ENCODE results near the gene MYBPHL. TPM values are rescaled to one million over a fixed set of nuclear protein-coding genes. Genes with fewer than 3 reads are reported as not detected.

Gene MYBPHL
- polyA plus RNA-seq, 1 of the 3 experiments (the other 2 are of a cell fraction) = 0.07 TPM

DNA sequence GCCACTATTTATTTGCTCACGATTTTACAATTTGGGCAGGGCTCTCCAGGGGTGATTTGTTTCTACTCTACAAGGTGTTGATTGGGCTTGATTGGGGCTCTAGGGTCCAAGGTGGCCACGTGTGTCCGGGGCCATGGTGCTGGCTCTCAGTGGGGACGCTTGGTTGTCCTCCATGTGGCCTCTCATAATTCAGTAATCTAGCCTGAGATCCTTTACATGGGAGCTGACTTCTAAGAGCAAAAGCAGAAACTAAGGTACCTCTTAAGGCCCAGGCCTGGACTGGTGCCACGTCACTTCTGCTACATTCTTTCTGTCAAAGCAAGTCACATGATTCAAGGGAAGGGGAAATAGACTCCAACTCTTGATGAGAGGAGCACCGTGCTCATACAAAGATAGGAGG lies 15.8 kb downstream of the MYBPHL start:
- ChIA-PET POLR2A (no interaction called here), CTCF (interaction anchor here (0.7 to 1.4 kb wide), 4 partner anchors 17 to 108 kb away, joined by 3 read pairs; no protein-coding TSS in a partner anchor)
- WGBS (ENCODE audit: low lambda C conversion rate) = 72% methylated on average over 6 of the region's 6 CpGs
- Histone ChIP-seq H3K4me1 (ENCODE audit: control insufficient read depth in 1 of 2, insufficient read depth in 2 of 2, low read depth in 1 of 2, low read length in 1 of 2) (no peaks in the 10 kb centered on the region), H3F3A (replicated peaks; ENCODE audit: insufficient read depth) (no peaks in the 10 kb centered on the region), H3K9me3 (no peaks in the 10 kb centered on the region), H3K9me2 (no peaks in the 10 kb centered on the region), H3K36me3 (replicated peaks in 1 of 2; ENCODE audit: control insufficient read depth in 1 of 2, insufficient read depth in 2 of 2, low read length in 1 of 2) (no peaks in the 10 kb centered on the region), H4K20me1 (ENCODE audit: insufficient read depth) (no peaks in the 10 kb centered on the region), H3K27me3 (ENCODE audit: insufficient read depth) (no peaks in the 10 kb centered on the region), H3K4me3 (ENCODE audit: low read depth in 2 of 2, low read length in 1 of 2) (no peak overlapping the region), H3K79me2 (ENCODE audit: insufficient read depth) (no peaks in the 10 kb centered on the region), H3K9ac (no peak overlapping the region), H3K4me2 (no peak overlapping the region), H3K27ac (ENCODE audit: low read depth in 2 of 2, low read length in 1 of 2) (no peak overlapping the region), H2AFZ (ENCODE audit: low read depth) (no peak overlapping the region)
- TF ChIP-seq TCF12 (IDR thresholded peaks at IDR 0.05) = no peak
- DNase-seq = no peak

DNA sequence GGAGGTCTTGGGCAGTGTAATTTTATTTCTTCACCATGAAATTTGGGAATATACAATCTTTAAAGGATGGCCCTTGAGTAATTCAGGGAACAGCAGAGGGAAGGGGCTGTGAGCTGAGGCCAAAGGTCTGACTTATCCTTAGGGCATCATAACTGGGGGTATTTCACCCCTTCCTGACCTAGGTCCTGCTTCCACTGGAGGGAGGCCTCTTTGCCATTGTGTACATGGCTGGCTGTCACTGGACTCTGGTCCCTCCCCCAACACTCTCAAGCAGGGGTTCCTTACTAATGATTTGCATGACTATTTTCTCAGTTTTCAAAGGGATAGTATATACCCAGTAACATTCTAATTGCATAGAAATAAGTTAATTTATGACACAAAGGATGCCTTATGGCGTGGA lies 16.7 kb downstream of the MYBPHL start:
- Histone ChIP-seq H3K27ac (ENCODE audit: low read depth in 2 of 2, low read length in 1 of 2) (no peak overlapping the region), H3K9ac (no peak overlapping the region), H3K36me3 (replicated peaks in 1 of 2; ENCODE audit: control insufficient read depth in 1 of 2, insufficient read depth in 2 of 2, low read length in 1 of 2) (no peaks in the 10 kb centered on the region), H3K9me3 (no peaks in the 10 kb centered on the region), H3K9me2 (no peaks in the 10 kb centered on the region), H3K27me3 (ENCODE audit: insufficient read depth) (no peaks in the 10 kb centered on the region), H3F3A (replicated peaks; ENCODE audit: insufficient read depth) (no peaks in the 10 kb centered on the region), H3K4me3 (ENCODE audit: low read depth in 2 of 2, low read length in 1 of 2) (no peak overlapping the region), H4K20me1 (ENCODE audit: insufficient read depth) (no peaks in the 10 kb centered on the region), H3K79me2 (ENCODE audit: insufficient read depth) (no peaks in the 10 kb centered on the region), H2AFZ (ENCODE audit: low read depth) (no peak overlapping the region), H3K4me2 (no peak overlapping the region), H3K4me1 (ENCODE audit: control insufficient read depth in 1 of 2, insufficient read depth in 2 of 2, low read depth in 1 of 2, low read length in 1 of 2) (no peaks in the 10 kb centered on the region)
- ChIA-PET POLR2A (no interaction called here), CTCF (interaction anchor here (0.9 to 1.4 kb wide), 2 partner anchors 17 to 24 kb away, joined by 3 read pairs; no protein-coding TSS in a partner anchor)
- TF ChIP-seq TAF1 (IDR thresholded peaks at IDR 0.05; ENCODE audit: borderline replicate concordance, low read depth, low read length) (no peak), CHD2 (IDR thresholded peaks at IDR 0.05; ENCODE audit: low read length, partially characterized antibody) (no peak), POLR2AphosphoS5 (IDR thresholded peaks at IDR 0.05; ENCODE audit: low read depth, low read length) (no peak), RCOR1 (IDR thresholded peaks at IDR 0.05; ENCODE audit: low read length) (no peak), RFX5 (IDR thresholded peaks at IDR 0.05; ENCODE audit: low read length) (no peak), MXI1 (IDR thresholded peaks at IDR 0.05; ENCODE audit: low read depth, low read length) (no peak), FOSL2 (IDR thresholded peaks at IDR 0.05; ENCODE audit: borderline replicate concordance, low read depth) (no peak), RAD21 (IDR thresholded peaks at IDR 0.05; ENCODE audit: low read length) (no peak), SIN3A (IDR thresholded peaks at IDR 0.05; ENCODE audit: borderline replicate concordance, low read depth, low read length) (no peak), FOXM1 (IDR thresholded peaks at IDR 0.05; ENCODE audit: low read depth) (no peak), NRF1 (IDR thresholded peaks at IDR 0.05; ENCODE audit: low read depth, low read length) (no peak), FOXJ3 (CRISPR knock-in tag; IDR thresholded peaks at IDR 0.05) (no peak), TCF12 (IDR thresholded peaks at IDR 0.05) (no peak)
- TF ChIP-seq, protein P1, sequence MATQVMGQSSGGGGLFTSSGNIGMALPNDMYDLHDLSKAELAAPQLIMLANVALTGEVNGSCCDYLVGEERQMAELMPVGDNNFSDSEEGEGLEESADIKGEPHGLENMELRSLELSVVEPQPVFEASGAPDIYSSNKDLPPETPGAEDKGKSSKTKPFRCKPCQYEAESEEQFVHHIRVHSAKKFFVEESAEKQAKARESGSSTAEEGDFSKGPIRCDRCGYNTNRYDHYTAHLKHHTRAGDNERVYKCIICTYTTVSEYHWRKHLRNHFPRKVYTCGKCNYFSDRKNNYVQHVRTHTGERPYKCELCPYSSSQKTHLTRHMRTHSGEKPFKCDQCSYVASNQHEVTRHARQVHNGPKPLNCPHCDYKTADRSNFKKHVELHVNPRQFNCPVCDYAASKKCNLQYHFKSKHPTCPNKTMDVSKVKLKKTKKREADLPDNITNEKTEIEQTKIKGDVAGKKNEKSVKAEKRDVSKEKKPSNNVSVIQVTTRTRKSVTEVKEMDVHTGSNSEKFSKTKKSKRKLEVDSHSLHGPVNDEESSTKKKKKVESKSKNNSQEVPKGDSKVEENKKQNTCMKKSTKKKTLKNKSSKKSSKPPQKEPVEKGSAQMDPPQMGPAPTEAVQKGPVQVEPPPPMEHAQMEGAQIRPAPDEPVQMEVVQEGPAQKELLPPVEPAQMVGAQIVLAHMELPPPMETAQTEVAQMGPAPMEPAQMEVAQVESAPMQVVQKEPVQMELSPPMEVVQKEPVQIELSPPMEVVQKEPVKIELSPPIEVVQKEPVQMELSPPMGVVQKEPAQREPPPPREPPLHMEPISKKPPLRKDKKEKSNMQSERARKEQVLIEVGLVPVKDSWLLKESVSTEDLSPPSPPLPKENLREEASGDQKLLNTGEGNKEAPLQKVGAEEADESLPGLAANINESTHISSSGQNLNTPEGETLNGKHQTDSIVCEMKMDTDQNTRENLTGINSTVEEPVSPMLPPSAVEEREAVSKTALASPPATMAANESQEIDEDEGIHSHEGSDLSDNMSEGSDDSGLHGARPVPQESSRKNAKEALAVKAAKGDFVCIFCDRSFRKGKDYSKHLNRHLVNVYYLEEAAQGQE (IDR thresholded peaks at IDR 0.05; ENCODE audit: low read depth, low read length) = no peak
- TF ChIP-seq, protein P2, sequence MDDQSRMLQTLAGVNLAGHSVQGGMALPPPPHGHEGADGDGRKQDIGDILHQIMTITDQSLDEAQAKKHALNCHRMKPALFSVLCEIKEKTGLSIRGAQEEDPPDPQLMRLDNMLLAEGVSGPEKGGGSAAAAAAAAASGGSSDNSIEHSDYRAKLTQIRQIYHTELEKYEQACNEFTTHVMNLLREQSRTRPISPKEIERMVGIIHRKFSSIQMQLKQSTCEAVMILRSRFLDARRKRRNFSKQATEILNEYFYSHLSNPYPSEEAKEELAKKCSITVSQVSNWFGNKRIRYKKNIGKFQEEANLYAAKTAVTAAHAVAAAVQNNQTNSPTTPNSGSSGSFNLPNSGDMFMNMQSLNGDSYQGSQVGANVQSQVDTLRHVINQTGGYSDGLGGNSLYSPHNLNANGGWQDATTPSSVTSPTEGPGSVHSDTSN (IDR thresholded peaks at IDR 0.05) = no peak
- TF ChIP-seq, protein P3, sequence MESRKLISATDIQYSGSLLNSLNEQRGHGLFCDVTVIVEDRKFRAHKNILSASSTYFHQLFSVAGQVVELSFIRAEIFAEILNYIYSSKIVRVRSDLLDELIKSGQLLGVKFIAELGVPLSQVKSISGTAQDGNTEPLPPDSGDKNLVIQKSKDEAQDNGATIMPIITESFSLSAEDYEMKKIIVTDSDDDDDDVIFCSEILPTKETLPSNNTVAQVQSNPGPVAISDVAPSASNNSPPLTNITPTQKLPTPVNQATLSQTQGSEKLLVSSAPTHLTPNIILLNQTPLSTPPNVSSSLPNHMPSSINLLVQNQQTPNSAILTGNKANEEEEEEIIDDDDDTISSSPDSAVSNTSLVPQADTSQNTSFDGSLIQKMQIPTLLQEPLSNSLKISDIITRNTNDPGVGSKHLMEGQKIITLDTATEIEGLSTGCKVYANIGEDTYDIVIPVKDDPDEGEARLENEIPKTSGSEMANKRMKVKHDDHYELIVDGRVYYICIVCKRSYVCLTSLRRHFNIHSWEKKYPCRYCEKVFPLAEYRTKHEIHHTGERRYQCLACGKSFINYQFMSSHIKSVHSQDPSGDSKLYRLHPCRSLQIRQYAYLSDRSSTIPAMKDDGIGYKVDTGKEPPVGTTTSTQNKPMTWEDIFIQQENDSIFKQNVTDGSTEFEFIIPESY (IDR thresholded peaks at IDR 0.05; ENCODE audit: borderline replicate concordance, low read depth) = no peak
- TF ChIP-seq, protein P4, sequence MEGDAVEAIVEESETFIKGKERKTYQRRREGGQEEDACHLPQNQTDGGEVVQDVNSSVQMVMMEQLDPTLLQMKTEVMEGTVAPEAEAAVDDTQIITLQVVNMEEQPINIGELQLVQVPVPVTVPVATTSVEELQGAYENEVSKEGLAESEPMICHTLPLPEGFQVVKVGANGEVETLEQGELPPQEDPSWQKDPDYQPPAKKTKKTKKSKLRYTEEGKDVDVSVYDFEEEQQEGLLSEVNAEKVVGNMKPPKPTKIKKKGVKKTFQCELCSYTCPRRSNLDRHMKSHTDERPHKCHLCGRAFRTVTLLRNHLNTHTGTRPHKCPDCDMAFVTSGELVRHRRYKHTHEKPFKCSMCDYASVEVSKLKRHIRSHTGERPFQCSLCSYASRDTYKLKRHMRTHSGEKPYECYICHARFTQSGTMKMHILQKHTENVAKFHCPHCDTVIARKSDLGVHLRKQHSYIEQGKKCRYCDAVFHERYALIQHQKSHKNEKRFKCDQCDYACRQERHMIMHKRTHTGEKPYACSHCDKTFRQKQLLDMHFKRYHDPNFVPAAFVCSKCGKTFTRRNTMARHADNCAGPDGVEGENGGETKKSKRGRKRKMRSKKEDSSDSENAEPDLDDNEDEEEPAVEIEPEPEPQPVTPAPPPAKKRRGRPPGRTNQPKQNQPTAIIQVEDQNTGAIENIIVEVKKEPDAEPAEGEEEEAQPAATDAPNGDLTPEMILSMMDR (IDR thresholded peaks at IDR 0.05) = no peak
- TF ChIP-seq, protein P5, sequence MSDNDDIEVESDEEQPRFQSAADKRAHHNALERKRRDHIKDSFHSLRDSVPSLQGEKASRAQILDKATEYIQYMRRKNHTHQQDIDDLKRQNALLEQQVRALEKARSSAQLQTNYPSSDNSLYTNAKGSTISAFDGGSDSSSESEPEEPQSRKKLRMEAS (IDR thresholded peaks at IDR 0.05; ENCODE audit: low read depth) = no peak
- WGBS (ENCODE audit: low lambda C conversion rate) = 100% methylated on average over 1 of the region's 1 CpG
- no peak for DNase-seq
